Endothelial cell of umbilical vein (primary cell): ENCODE data around the gene RGL3. TPM values are rescaled to one million over a fixed set of nuclear protein-coding genes. Genes with fewer than 3 reads are reported as not detected.

Experiments
- BruUV-seq: library from RNA; stranded (reverse); fragments of 400-500 nt; replicated peaks from 2 replicates; lab custom pipeline; 2021; lab: Mats Ljungman, UMichigan
- CTCF ChIA-PET: fragments of 300-600, 350-600 bp; sonication (Branson Sonifier 250); formaldehyde crosslinking; loops from one replicate; lab custom pipeline; 2021; ENCODE audit warnings: antibody characterized with exemption, inconsistent platforms; lab: Charles Lee
- POLR2A ChIA-PET: fragments of 300-600, 350-600 bp; sonication (Branson Sonifier 250); formaldehyde crosslinking; loops from one replicate; lab custom pipeline; 2021; ENCODE audit warnings: antibody characterized with exemption, inconsistent platforms; lab: Charles Lee
- DNase-seq: peaks from one replicate; pipeline ENCODE4 v3.0.0-alpha.2; 2011; ENCODE audit warnings: low read depth, low spot score
- FAIRE-seq: peaks from 2 replicates; lab custom pipeline; 2011; peaks lifted over from hg19 to GRCh38; lab: Jason Lieb, UNC
- H2AFZ ChIP-seq: 2 replicates; pipeline ENCODE4 v1.6.0; 2012; ENCODE audit warnings: low read depth, low read length, control low read depth, inconsistent platforms
- H3K27ac ChIP-seq: 2 replicates; pipeline ENCODE4 v1.5.1; 2011; ENCODE audit warnings: low read depth, mild to moderate bottlenecking, control low read depth, low read length, moderate library complexity; ENCODE audit not compliant: insufficient read depth
- H3K27me3 ChIP-seq, 2 experiments: 2 replicates each; pipeline versions ENCODE4 v1.6.0 to v1.6.1; 2011; ENCODE audit warnings: low read length in 2 of 2, mixed read lengths in 1 of 2; ENCODE audit not compliant: control insufficient read depth in 2 of 2, insufficient read depth in 2 of 2
- H3K36me3 ChIP-seq, 2 experiments: 2 replicates in 1 of 2; 3 replicates in 1 of 2; pipeline ENCODE4 v1.5.1; 2011; ENCODE audit warnings: low read length in 2 of 2, mild to moderate bottlenecking in 1 of 2, moderate library complexity in 1 of 2; ENCODE audit not compliant: control insufficient read depth in 2 of 2, insufficient read depth in 2 of 2; ENCODE audit errors: extremely low read depth in 1 of 2
- H3K4me1 ChIP-seq: 3 replicates; pipeline ENCODE4 v1.5.1; 2011; ENCODE audit warnings: mild to moderate bottlenecking, low read length; ENCODE audit not compliant: control insufficient read depth, insufficient read depth; ENCODE audit errors: extremely low read depth
- H3K4me2 ChIP-seq: 2 replicates; pipeline ENCODE4 v1.6.1; 2011; ENCODE audit warnings: low read length, control low read depth, mixed read lengths; ENCODE audit not compliant: insufficient read depth
- H3K4me3 ChIP-seq, 3 experiments: fragments of 200-600 bp in 1 of 3; sonication (generic), shearing (Covaris generic) in 1 of 3; replicated peaks in 1 of 3; 2 replicates each; pipeline ENCODE4 v1.5.1; 2011 to 2016; ENCODE audit warnings: control low read depth in 3 of 3, low read length in 3 of 3, mild to moderate bottlenecking in 2 of 3, inconsistent platforms in 1 of 3, low read depth in 1 of 3, moderate library complexity in 1 of 3; ENCODE audit not compliant: insufficient read depth in 1 of 3
- H3K79me2 ChIP-seq: 2 replicates; pipeline ENCODE4 v1.6.0; 2012; ENCODE audit warnings: low read length, inconsistent platforms; ENCODE audit not compliant: control insufficient read depth, insufficient read depth
- H3K9ac ChIP-seq: replicated peaks from 2 replicates; pipeline ENCODE3; 2011; ENCODE audit warnings: low read length, control low read depth; ENCODE audit not compliant: insufficient read depth; ENCODE audit errors: extremely low read depth
- H3K9me1 ChIP-seq: replicated peaks from 3 replicates; pipeline ENCODE4 v1.6.0; 2011; ENCODE audit warnings: mild to moderate bottlenecking, low read length; ENCODE audit not compliant: control insufficient read depth, insufficient read depth; ENCODE audit errors: extremely low read depth
- H3K9me3 ChIP-seq: replicated peaks from 2 replicates; pipeline ENCODE4 v1.5.1; 2012; ENCODE audit warnings: low read length, inconsistent platforms; ENCODE audit not compliant: control insufficient read depth, insufficient read depth
- H4K20me1 ChIP-seq: replicated peaks from 2 replicates; pipeline ENCODE3; 2011; ENCODE audit warnings: mild to moderate bottlenecking, low read length; ENCODE audit not compliant: control insufficient read depth, insufficient read depth; ENCODE audit errors: extremely low read depth
- EZH2 ChIP-seq: IDR thresholded peaks from 2 replicates; pipeline ENCODE4 v1.6.1; 2012; ENCODE audit warnings: borderline replicate concordance, low read depth, mild to moderate bottlenecking, moderate library complexity, low read length, inconsistent platforms; ENCODE audit not compliant: severe bottlenecking
- FOS ChIP-seq: IDR thresholded peaks from 2 replicates; pipeline ENCODE4 v1.6.1; 2011; ENCODE audit warnings: mild to moderate bottlenecking, low read length, moderate library complexity, borderline replicate concordance; ENCODE audit not compliant: insufficient read depth
- GATA2 ChIP-seq: IDR thresholded peaks from 2 replicates; pipeline ENCODE4 v1.7.0; 2011; ENCODE audit warnings: low read depth, mild to moderate bottlenecking, moderate library complexity, mixed read lengths, low read length; ENCODE audit not compliant: insufficient read length, insufficient read depth
- JUN ChIP-seq: IDR thresholded peaks from 2 replicates; pipeline ENCODE4 v1.6.1; 2011; ENCODE audit warnings: borderline replicate concordance, low read depth; ENCODE audit not compliant: insufficient read length, insufficient read depth
- MYC ChIP-seq: IDR thresholded peaks from one replicate; pipeline ENCODE4 v1.6.1; 2011; ENCODE audit warnings: mild to moderate bottlenecking, low read depth, low read length
- POLR2A ChIP-seq: IDR thresholded peaks from 2 replicates; pipeline ENCODE4 v1.6.1; 2012; ENCODE audit warnings: low read depth, mild to moderate bottlenecking, control low read depth, low read length
- POLR2AphosphoS5 ChIP-seq: IDR thresholded peaks from 2 replicates; pipeline ENCODE4 v1.6.1; 2012; ENCODE audit warnings: low read depth, mild to moderate bottlenecking, control low read depth, low read length, moderate library complexity; ENCODE audit not compliant: insufficient read depth
- dilution Hi-C: fragments of 300-500 bp; cut with MboI; formaldehyde crosslinking; loops from one replicate; pipeline ENCODE4 v1.15.0; 2019; ENCODE audit warnings: low sequenced_read_pairs; ENCODE audit not compliant: extremely low pct_ligation_motif_present
- intact Hi-C: fragments of 100-400 bp; cut with micrococcal nuclease; formaldehyde crosslinking; loops from one replicate; pipeline ENCODE4 v1.10.0; 2022
- polyA plus RNA-seq, 4 experiments: library from polyadenylated mRNA; depleted of rRNA in 3 of 4; stranded (reverse) in 3 of 4; unstranded in 1 of 4; fragments of >200 nt; gene quantifications; 2 replicates each; pipeline versions ENCODE4 v1.2.1 to v1.2.3, GENCODE V29; 2011 to 2012; ENCODE audit warnings: missing spikeins in 1 of 4
- total RNA-seq: library from RNA; stranded (reverse); gene quantifications from 2 replicates; pipeline ENCODE4 v1.2.3, GENCODE V29; 2021
- TF ChIP-seq, protein P1 (sequence below): IDR thresholded peaks from 2 replicates; pipeline ENCODE4 v1.6.1; 2011; ENCODE audit not compliant: insufficient read depth, insufficient read length
- TF ChIP-seq, protein P2 (sequence below), 2 donors: IDR thresholded peaks; 1 replicate in 1 of 2; 2 replicates in 1 of 2; pipeline ENCODE4 v1.5.1; 2011; ENCODE audit warnings: low read length in 2 of 2, mild to moderate bottlenecking in 2 of 2, moderate library complexity in 2 of 2, control low read depth in 1 of 2, inconsistent platforms in 1 of 2, low read depth in 1 of 2; ENCODE audit not compliant: insufficient read depth in 1 of 2; ENCODE audit errors: extremely low read depth in 1 of 2

Gene RGL3
- total and polyA plus RNA-seq, 2 donors (not counting 3 experiments of a cell fraction or from before 2014, with no cell fraction given), result 0.23 to 5.2 TPM

DNA sequence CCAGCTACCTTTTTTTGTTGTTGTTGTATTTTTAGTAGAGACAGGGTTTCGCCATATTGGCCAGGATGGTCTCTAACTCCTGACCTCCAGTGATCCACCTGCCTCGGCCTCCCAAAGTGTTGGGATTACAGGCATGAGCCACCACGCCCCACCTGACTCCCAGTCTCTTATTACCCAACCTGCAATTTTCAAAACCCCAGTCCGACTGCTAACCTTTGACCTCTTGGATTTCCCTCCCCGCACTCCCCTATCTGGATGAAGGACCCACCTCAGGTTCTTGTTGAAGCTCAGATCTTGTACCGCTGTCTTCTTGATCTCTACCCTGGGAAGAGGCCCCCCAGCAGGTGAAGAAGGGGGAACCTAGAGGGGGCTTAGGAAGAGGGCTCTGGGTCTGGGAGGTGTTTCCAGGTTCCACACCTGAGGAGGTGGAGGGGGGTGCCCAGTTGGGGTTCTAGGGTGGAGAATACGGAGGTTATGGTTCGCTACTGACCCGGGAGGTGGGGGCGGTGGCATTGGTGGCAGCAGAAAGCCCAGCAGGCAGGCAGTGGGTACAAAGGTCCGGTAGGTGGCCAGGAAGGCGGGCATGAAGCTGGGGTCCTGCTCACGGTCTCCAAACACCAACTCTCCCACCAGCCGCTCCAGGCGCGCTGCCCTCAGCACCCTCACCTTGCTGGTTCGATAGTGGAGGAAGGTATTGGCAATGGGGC is 2.6 kb downstream of the RGL3 start:
- H3K36me3 ChIP-seq, result no peaks in the 10 kb centered on the region
- H3K27ac ChIP-seq, result no peak overlapping the region
- FAIRE-seq (no peak), DNase-seq (no peak)
- H3K79me2 ChIP-seq, result no peaks in the 10 kb centered on the region
- TF ChIP-seq, protein P1, sequence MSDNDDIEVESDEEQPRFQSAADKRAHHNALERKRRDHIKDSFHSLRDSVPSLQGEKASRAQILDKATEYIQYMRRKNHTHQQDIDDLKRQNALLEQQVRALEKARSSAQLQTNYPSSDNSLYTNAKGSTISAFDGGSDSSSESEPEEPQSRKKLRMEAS, result no peak
- TF ChIP-seq JUN (no peak), EZH2 (no peak), POLR2AphosphoS5 (no peak), MYC (no peak), FOS (no peak), GATA2 (no peak), POLR2A (no peak)
- TF ChIP-seq, protein P2, sequence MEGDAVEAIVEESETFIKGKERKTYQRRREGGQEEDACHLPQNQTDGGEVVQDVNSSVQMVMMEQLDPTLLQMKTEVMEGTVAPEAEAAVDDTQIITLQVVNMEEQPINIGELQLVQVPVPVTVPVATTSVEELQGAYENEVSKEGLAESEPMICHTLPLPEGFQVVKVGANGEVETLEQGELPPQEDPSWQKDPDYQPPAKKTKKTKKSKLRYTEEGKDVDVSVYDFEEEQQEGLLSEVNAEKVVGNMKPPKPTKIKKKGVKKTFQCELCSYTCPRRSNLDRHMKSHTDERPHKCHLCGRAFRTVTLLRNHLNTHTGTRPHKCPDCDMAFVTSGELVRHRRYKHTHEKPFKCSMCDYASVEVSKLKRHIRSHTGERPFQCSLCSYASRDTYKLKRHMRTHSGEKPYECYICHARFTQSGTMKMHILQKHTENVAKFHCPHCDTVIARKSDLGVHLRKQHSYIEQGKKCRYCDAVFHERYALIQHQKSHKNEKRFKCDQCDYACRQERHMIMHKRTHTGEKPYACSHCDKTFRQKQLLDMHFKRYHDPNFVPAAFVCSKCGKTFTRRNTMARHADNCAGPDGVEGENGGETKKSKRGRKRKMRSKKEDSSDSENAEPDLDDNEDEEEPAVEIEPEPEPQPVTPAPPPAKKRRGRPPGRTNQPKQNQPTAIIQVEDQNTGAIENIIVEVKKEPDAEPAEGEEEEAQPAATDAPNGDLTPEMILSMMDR (IDR thresholded peaks at IDR 0.05; ENCODE audit: extremely low read depth in 1 of 2, insufficient read depth in 1 of 2, low read depth in 1 of 2, low read length in 2 of 2), result no peak
- intact Hi-C loops, result no loop called here
- no peaks in the 10 kb centered on the region for H3K9me1 ChIP-seq
- no peak overlapping the region for H3K4me2 ChIP-seq
- ChIA-PET CTCF (interaction anchor here (1.4 to 2.2 kb wide), 2 partner anchors 19 to 123 kb away, joined by 6 to 7 read pairs; partner anchors contain the start of gene PRKCSH), POLR2A (no interaction called here)
- no peaks in the 10 kb centered on the region for H3K9me3 ChIP-seq
- dilution Hi-C loops, result no loop called here
- no peak overlapping the region for H3K4me3 ChIP-seq
- H4K20me1 ChIP-seq, result no peaks in the 10 kb centered on the region
- H3K27me3 ChIP-seq, result peaks cover 16 to 26% of the 10 kb centered on the region in 2 experiments
- peaks cover 9% of the 10 kb centered on the region for H3K4me1 ChIP-seq
- no peak overlapping the region for H3K9ac ChIP-seq
- no peak overlapping the region for H2AFZ ChIP-seq
- BruUV-seq, result no TSS peak
